K562 (cell line): ENCODE data around the gene LCP2. TPM values are rescaled to one million over a fixed set of nuclear protein-coding genes. Genes with fewer than 3 reads are reported as not detected.
A peak's percentile ranks its signal among the peaks of the same experiment; 100 is the strongest.

Experiments used
- DPF2 ChIP-seq: fragments of 450-650 bp; IDR thresholded peaks from 2 replicates; pipeline ENCODE4 v1.6.1; 2016
- JUN ChIP-seq, 2 experiments: sonication (generic) in 1 of 2; formaldehyde crosslinking in 1 of 2; IDR thresholded peaks; 2 replicates each; pipeline versions ENCODE4 v1.6.1 to v1.8.0; 2012 to 2022; ENCODE audit warnings: borderline replicate concordance in 2 of 2, mild to moderate bottlenecking in 2 of 2, improper control_type of control experiment in 1 of 2, low read depth in 1 of 2, low read length in 1 of 2, missing genetic modification reagents in 1 of 2
- JUND ChIP-seq, 2 experiments: IDR thresholded peaks; 2 replicates in 1 of 2; 3 replicates in 1 of 2; pipeline ENCODE4 v1.6.1; 2011; ENCODE audit warnings: borderline replicate concordance in 2 of 2, low read depth in 2 of 2, low read length in 2 of 2, improper control_type of control experiment in 1 of 2, missing biosample characterization in 1 of 2, missing genetic modification characterization in 1 of 2, missing genetic modification reagents in 1 of 2
- MEIS2 ChIP-seq: fragments of 450-650 bp; IDR thresholded peaks from 2 replicates; pipeline ENCODE4 v1.6.1; 2014; ENCODE audit warnings: mild to moderate bottlenecking; ENCODE audit not compliant: partially characterized antibody
- NR4A1 ChIP-seq, 2 experiments: fragments of 250-450 bp in 1 of 2; fragments of 450-650 bp in 1 of 2; sonication (Bioruptor Pico) in 1 of 2; IDR thresholded peaks; 2 replicates each; pipeline versions ENCODE4 v1.4.0 to v1.6.1; 2016 to 2020; ENCODE audit warnings: mild to moderate bottlenecking in 2 of 2, missing compliant biosample characterization in 1 of 2, missing genetic modification characterization in 1 of 2, moderate library complexity in 1 of 2
- RBFOX2 ChIP-seq: fragments of 200-400 bp; formaldehyde crosslinking; IDR thresholded peaks from 2 replicates; pipeline ENCODE4 v1.6.1; 2017; ENCODE audit warnings: low read depth, mild to moderate bottlenecking, low read length, moderate library complexity
- RBM39 ChIP-seq: fragments of 200-400 bp; formaldehyde crosslinking; optimal IDR thresholded peaks from 2 replicates; pipeline ENCODE3; 2018; ENCODE audit warnings: low read depth, low read length
- SOX6 ChIP-seq: fragments of 450-650 bp; IDR thresholded peaks from 2 replicates; pipeline ENCODE4 v1.6.1; 2014; ENCODE audit warnings: mild to moderate bottlenecking
- STAT5A ChIP-seq: IDR thresholded peaks from 2 replicates; pipeline ENCODE4 v1.6.1; 2012; ENCODE audit warnings: low read length, inconsistent platforms, borderline replicate concordance
- ZFP30 ChIP-seq: fragments of 250-450 bp; sonication (Bioruptor Pico); IDR thresholded peaks from 2 replicates; pipeline ENCODE4 v1.8.0; 2022; ENCODE audit warnings: moderate library complexity, mild to moderate bottlenecking, inconsistent platforms, borderline replicate concordance
- ZFP36 ChIP-seq: fragments of 150-350 bp; IDR thresholded peaks from 2 replicates; pipeline ENCODE4 v1.6.1; 2018; ENCODE audit warnings: low read length, low read depth; ENCODE audit not compliant: partially characterized antibody
- ZNF23 ChIP-seq: fragments of 250-450 bp; sonication (Bioruptor Pico); IDR thresholded peaks from 2 replicates; pipeline ENCODE4 v1.4.0; 2020; ENCODE audit warnings: mild to moderate bottlenecking
- ZNF274 ChIP-seq: IDR thresholded peaks from 2 replicates; pipeline ENCODE4 v1.6.1; 2011; ENCODE audit warnings: low read depth, mild to moderate bottlenecking, low read length, moderate library complexity, borderline replicate concordance
- ZNF764 ChIP-seq: fragments of 250-450 bp; sonication (Bioruptor Pico); IDR thresholded peaks from 2 replicates; pipeline ENCODE4 v1.4.0; 2020; ENCODE audit warnings: low read depth, mild to moderate bottlenecking, moderate library complexity
- polyA plus RNA-seq, 8 experiments: library from polyadenylated mRNA; depleted of rRNA in 4 of 8; stranded (reverse) in 5 of 8; unstranded in 3 of 8; fragments of >200 nt; fragmentation: Nextera tagmentation in 2 of 8; fragmentation: Illumina TruSeq in 1 of 8; extraction: Ambion mirVana in 2 of 8; extraction: Trizol in 1 of 8; gene quantifications; 2 replicates each; pipeline versions ENCODE4 v1.2.1 to v1.2.3, GENCODE V29; 2011 to 2014; ENCODE audit warnings: inconsistent platforms in 1 of 8, missing spikeins in 1 of 8
- total RNA-seq, 7 experiments: library from RNA; depleted of rRNA in 6 of 7; stranded (reverse); fragments of >200 nt in 6 of 7; fragmentation: Illumina TruSeq in 2 of 7; extraction: Trizol in 2 of 7; gene quantifications; 2 replicates each; pipeline versions ENCODE4 v1.2.1 to v1.2.3, GENCODE V29; 2011 to 2021; ENCODE audit warnings: low replicate concordance in 1 of 7
- TF ChIP-seq, protein P1 (sequence below): fragments of 450-650 bp; conservative IDR thresholded peaks from 2 replicates; pipeline ENCODE4 v1.6.1; 2016; ENCODE audit warnings: missing genetic modification characterization, low read depth, mild to moderate bottlenecking, control low read depth, missing compliant biosample characterization
- TF ChIP-seq, protein P2 (sequence below): fragments of 200-400 bp; formaldehyde crosslinking; IDR thresholded peaks from 2 replicates; pipeline ENCODE4 v1.6.1; 2017; ENCODE audit warnings: mild to moderate bottlenecking, low read depth, low read length, moderate library complexity
- TF ChIP-seq, protein P3 (sequence below): IDR thresholded peaks from 2 replicates; pipeline ENCODE4 v1.6.1; 2012; ENCODE audit warnings: low read depth, low read length, improper control_type of control experiment, borderline replicate concordance
- TF ChIP-seq, protein P4 (sequence below): fragments of 250-450 bp; sonication (Bioruptor Pico); IDR thresholded peaks from 2 replicates; pipeline ENCODE4 v1.5.0; 2021

Gene LCP2
- total and polyA plus RNA-seq, 9 of the 15 experiments (the other 6 are each of a cell fraction or from before 2014, with no cell fraction given): 4.0 to 31.3 (median 14.6) TPM

DNA sequence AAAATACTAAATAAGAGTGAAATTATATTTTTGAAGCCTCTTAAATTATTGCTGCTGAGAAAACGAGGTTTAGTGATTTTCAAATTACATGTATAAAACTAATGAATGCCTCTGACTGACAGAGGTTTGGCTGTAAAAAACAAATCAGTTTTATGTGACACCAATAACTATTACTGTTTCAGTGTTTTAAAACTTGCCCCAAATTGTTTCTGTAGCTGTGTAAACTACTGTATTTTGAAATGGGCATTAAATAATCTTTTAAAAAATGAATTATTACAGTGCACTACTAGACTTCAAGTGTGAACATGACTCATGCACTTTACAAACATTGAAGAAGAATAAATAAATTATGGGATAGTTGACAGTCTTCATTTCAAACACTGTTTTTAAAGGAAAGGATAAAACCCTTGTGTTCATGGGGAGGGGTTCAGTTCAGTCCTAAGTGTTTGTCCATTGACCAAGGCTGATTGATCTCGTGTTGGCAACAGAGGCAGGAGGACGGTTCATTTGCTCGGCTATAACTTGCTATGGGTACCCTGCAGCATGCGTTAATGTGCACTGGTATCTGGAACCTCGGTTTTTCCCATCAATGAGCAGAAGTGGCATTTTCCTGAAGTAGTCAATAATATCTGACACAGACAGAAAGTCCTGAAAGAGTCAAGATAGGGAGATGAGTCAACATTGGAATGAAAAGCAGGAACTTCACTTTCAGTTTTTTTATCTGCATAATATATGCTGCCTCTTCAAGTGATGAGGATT lies 49.2 kb downstream of the LCP2 start (continued):
- TF ChIP-seq ZNF764 (CRISPR knock-in tag): no peak
- TF ChIP-seq, protein P1, sequence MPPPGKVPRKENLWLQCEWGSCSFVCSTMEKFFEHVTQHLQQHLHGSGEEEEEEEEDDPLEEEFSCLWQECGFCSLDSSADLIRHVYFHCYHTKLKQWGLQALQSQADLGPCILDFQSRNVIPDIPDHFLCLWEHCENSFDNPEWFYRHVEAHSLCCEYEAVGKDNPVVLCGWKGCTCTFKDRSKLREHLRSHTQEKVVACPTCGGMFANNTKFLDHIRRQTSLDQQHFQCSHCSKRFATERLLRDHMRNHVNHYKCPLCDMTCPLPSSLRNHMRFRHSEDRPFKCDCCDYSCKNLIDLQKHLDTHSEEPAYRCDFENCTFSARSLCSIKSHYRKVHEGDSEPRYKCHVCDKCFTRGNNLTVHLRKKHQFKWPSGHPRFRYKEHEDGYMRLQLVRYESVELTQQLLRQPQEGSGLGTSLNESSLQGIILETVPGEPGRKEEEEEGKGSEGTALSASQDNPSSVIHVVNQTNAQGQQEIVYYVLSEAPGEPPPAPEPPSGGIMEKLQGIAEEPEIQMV (tag): no peak
- TF ChIP-seq, protein P2, sequence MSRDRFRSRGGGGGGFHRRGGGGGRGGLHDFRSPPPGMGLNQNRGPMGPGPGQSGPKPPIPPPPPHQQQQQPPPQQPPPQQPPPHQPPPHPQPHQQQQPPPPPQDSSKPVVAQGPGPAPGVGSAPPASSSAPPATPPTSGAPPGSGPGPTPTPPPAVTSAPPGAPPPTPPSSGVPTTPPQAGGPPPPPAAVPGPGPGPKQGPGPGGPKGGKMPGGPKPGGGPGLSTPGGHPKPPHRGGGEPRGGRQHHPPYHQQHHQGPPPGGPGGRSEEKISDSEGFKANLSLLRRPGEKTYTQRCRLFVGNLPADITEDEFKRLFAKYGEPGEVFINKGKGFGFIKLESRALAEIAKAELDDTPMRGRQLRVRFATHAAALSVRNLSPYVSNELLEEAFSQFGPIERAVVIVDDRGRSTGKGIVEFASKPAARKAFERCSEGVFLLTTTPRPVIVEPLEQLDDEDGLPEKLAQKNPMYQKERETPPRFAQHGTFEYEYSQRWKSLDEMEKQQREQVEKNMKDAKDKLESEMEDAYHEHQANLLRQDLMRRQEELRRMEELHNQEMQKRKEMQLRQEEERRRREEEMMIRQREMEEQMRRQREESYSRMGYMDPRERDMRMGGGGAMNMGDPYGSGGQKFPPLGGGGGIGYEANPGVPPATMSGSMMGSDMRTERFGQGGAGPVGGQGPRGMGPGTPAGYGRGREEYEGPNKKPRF: no peak
- TF ChIP-seq ZFP36: no peak
- peak; percentile 75 for TF ChIP-seq SOX6
- TF ChIP-seq JUND (IDR thresholded peaks at IDR 0.05; ENCODE audit: borderline replicate concordance, low read depth, low read length): peak; percentile 88
- TF ChIP-seq JUND (tag; IDR thresholded peaks at IDR 0.05; ENCODE audit: borderline replicate concordance, low read depth, low read length): peak; percentile 88; the same call in 2 of the 3 replicates
- TF ChIP-seq, protein P3, sequence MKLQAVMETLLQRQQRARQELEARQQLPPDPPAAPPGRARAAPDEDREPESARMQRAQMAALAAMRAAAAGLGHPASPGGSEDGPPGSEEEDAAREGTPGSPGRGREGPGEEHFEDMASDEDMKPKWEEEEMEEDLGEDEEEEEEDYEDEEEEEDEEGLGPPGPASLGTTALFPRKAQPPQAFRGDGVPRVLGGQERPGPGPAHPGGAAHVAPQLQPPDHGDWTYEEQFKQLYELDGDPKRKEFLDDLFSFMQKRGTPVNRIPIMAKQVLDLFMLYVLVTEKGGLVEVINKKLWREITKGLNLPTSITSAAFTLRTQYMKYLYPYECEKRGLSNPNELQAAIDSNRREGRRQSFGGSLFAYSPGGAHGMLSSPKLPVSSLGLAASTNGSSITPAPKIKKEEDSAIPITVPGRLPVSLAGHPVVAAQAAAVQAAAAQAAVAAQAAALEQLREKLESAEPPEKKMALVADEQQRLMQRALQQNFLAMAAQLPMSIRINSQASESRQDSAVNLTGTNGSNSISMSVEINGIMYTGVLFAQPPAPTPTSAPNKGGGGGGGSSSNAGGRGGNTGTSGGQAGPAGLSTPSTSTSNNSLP: no peak
- TF ChIP-seq MEIS2: peak; percentile 47
- TF ChIP-seq DPF2: peak; percentile 92
- no peak for TF ChIP-seq ZNF23 (CRISPR knock-in tag)
- peak; percentile 67 for TF ChIP-seq STAT5A
- no peak for TF ChIP-seq RBFOX2
- no peak for TF ChIP-seq ZNF274
- TF ChIP-seq JUN (IDR thresholded peaks at IDR 0.05; ENCODE audit: borderline replicate concordance, low read depth, low read length): 0 out of 2 replicates have a peak, but pooled peaks have one; percentile 37
- no peak for TF ChIP-seq JUN (CRISPR knock-in tag; IDR thresholded peaks at IDR 0.05; ENCODE audit: borderline replicate concordance)
- TF ChIP-seq RBM39: no peak
- TF ChIP-seq, protein P4, sequence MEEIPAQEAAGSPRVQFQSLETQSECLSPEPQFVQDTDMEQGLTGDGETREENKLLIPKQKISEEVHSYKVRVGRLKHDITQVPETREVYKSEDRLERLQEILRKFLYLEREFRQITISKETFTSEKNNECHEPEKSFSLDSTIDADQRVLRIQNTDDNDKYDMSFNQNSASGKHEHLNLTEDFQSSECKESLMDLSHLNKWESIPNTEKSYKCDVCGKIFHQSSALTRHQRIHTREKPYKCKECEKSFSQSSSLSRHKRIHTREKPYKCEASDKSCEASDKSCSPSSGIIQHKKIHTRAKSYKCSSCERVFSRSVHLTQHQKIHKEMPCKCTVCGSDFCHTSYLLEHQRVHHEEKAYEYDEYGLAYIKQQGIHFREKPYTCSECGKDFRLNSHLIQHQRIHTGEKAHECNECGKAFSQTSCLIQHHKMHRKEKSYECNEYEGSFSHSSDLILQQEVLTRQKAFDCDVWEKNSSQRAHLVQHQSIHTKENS: no peak
- TF ChIP-seq ZFP30 (CRISPR knock-in tag): no peak
- no peak for TF ChIP-seq NR4A1 (CRISPR knock-in tag; IDR thresholded peaks at IDR 0.05)
- TF ChIP-seq NR4A1 (tag; IDR thresholded peaks at IDR 0.05): peak; percentile 52; the same call in 1 of the 2 replicates
